Liver (tissue), 9 donors: ENCODE measurements around the gene CDON. TPM values are rescaled to one million over a fixed set of nuclear protein-coding genes. Genes with fewer than 3 reads are reported as not detected.

ENCODE experiments used
- DNase-seq: peaks from one replicate; pipeline ENCODE4 v3.0.0-alpha.2; 2017; ENCODE audit warnings: low spot score
- H3K27ac ChIP-seq, 2 donors: one replicate each; pipeline ENCODE4 v1.7.0; 2013; ENCODE audit warnings: inconsistent platforms in 2 of 2, low read length in 2 of 2, control low read depth in 1 of 2, low read depth in 1 of 2, mild to moderate bottlenecking in 1 of 2
- H3K27me3 ChIP-seq, 4 donors: one replicate each; pipeline versions ENCODE4 v1.6.1 to v1.7.0; 2013; ENCODE audit warnings: low read length in 3 of 4, inconsistent platforms in 1 of 4, mild to moderate bottlenecking in 1 of 4, moderate library complexity in 1 of 4; ENCODE audit not compliant: control insufficient read depth in 4 of 4, insufficient read depth in 4 of 4
- H3K36me3 ChIP-seq, 4 donors: one replicate each; pipeline versions ENCODE4 v1.6.1 to v1.7.0; 2013; ENCODE audit warnings: low read length in 3 of 4, mild to moderate bottlenecking in 3 of 4, low read depth in 1 of 4, moderate library complexity in 1 of 4; ENCODE audit not compliant: control insufficient read depth in 4 of 4, insufficient read depth in 3 of 4
- H3K4me1 ChIP-seq, 4 donors: one replicate each; pipeline versions ENCODE4 v1.6.1 to v1.7.0; 2013; ENCODE audit warnings: low read length in 3 of 4, mild to moderate bottlenecking in 3 of 4, moderate library complexity in 1 of 4; ENCODE audit not compliant: control insufficient read depth in 4 of 4, insufficient read depth in 4 of 4
- H3K4me3 ChIP-seq, 3 donors: one replicate each; pipeline versions ENCODE4 v1.6.1 to v1.7.0; 2013; ENCODE audit warnings: low read length in 3 of 3, control low read depth in 1 of 3, low read depth in 1 of 3, mild to moderate bottlenecking in 1 of 3
- H3K9ac ChIP-seq, 2 donors: one replicate each; pipeline ENCODE4 v1.7.0; 2013; ENCODE audit warnings: low read length in 2 of 2, mild to moderate bottlenecking in 2 of 2, moderate library complexity in 2 of 2, control low read depth in 1 of 2, low read depth in 1 of 2
- H3K9me3 ChIP-seq, 4 donors: one replicate each; pipeline versions ENCODE4 v1.6.1 to v1.7.0; 2013; ENCODE audit warnings: low read length in 3 of 4; ENCODE audit not compliant: control insufficient read depth in 4 of 4
- ATF3 ChIP-seq: IDR thresholded peaks from 2 replicates; pipeline ENCODE4 v1.6.1; 2016; ENCODE audit warnings: antibody characterized with exemption
- CTCF ChIP-seq: fragments of 150-350 bp; IDR thresholded peaks from 2 replicates; pipeline ENCODE4 v1.5.1; 2017; ENCODE audit warnings: improper control_type of control experiment, low read depth, low read length; ENCODE audit not compliant: missing input control
- EGR1 ChIP-seq, 2 donors: IDR thresholded peaks; 2 replicates each; pipeline ENCODE4 v1.6.1; 2016 to 2018; ENCODE audit warnings: antibody characterized with exemption in 2 of 2, low read depth in 2 of 2
- FOXA1 ChIP-seq: IDR thresholded peaks from 2 replicates; pipeline ENCODE4 v1.6.1; 2016; ENCODE audit warnings: antibody characterized with exemption
- FOXA2 ChIP-seq: IDR thresholded peaks from 2 replicates; pipeline ENCODE4 v1.6.1; 2016; ENCODE audit warnings: antibody characterized with exemption
- HNF4A ChIP-seq, 2 donors: conservative IDR thresholded peaks; 2 replicates each; pipeline ENCODE4 v1.6.1; 2016; ENCODE audit warnings: antibody characterized with exemption in 2 of 2, mild to moderate bottlenecking in 2 of 2
- HNF4G ChIP-seq: IDR thresholded peaks from 2 replicates; pipeline ENCODE4 v1.6.1; 2016; ENCODE audit warnings: antibody characterized with exemption
- JUND ChIP-seq, 2 donors: IDR thresholded peaks; 2 replicates each; pipeline ENCODE4 v1.6.1; 2016; ENCODE audit warnings: antibody characterized with exemption in 2 of 2
- MAX ChIP-seq: IDR thresholded peaks from 2 replicates; pipeline ENCODE4 v1.6.1; 2016; ENCODE audit warnings: antibody characterized with exemption
- NR2F2 ChIP-seq: IDR thresholded peaks from 2 replicates; pipeline ENCODE4 v1.6.1; 2016; ENCODE audit warnings: antibody characterized with exemption
- RAD21 ChIP-seq, 2 donors: IDR thresholded peaks; 2 replicates each; pipeline ENCODE4 v1.6.1; 2016; ENCODE audit warnings: antibody characterized with exemption in 2 of 2, mild to moderate bottlenecking in 2 of 2
- RXRA ChIP-seq, 2 donors: IDR thresholded peaks; 2 replicates each; pipeline ENCODE4 v1.6.1; 2017 to 2018; ENCODE audit warnings: antibody characterized with exemption in 2 of 2, mild to moderate bottlenecking in 1 of 2
- SP1 ChIP-seq: IDR thresholded peaks from 2 replicates; pipeline ENCODE4 v1.6.1; 2018; ENCODE audit warnings: antibody characterized with exemption, mild to moderate bottlenecking
- TAF1 ChIP-seq: conservative IDR thresholded peaks from 2 replicates; pipeline ENCODE4 v1.6.1; 2016; ENCODE audit warnings: antibody characterized with exemption, mild to moderate bottlenecking
- YY1 ChIP-seq: IDR thresholded peaks from 2 replicates; pipeline ENCODE4 v1.6.1; 2016; ENCODE audit warnings: antibody characterized with exemption, mild to moderate bottlenecking
- ZBTB33 ChIP-seq: IDR thresholded peaks from 2 replicates; pipeline ENCODE4 v1.6.1; 2016; ENCODE audit warnings: antibody characterized with exemption
- WGBS: extraction: QIAGEN DNeasy Blood & Tissue Kit; methylation state at CpG from one replicate; pipeline ENCODE4 v1.1.7; 2013; 5-methylcytosine and 5-hydroxymethylcytosine counted together
- polyA plus RNA-seq, 2 donors: library from polyadenylated mRNA; stranded (reverse) in 1 of 2; unstranded in 1 of 2; fragments of 200-250 nt in 1 of 2; fragments of >200 nt in 1 of 2; fragmentation: Nextera tagmentation in 1 of 2; extraction: Ambion mirVana in 1 of 2; gene quantifications; one replicate each; pipeline versions ENCODE4 v1.2.1 to v1.2.3, GENCODE V29; 2013 to 2015
- total RNA-seq, 2 donors: library from RNA; depleted of rRNA; stranded (reverse); fragments of >200 nt; gene quantifications; one replicate each; pipeline ENCODE4 v1.2.3, GENCODE V29; 2014
- donor health status: healthy.
- donor health status: healthy.
- donor health status: healthy.
- donor health status: healthy.
- donor health status: healthy.

Gene CDON
- total and polyA plus RNA-seq, 4 donors = 0.69 to 7.4 (median 3.9) TPM

GRCh38 chr11:126061707-126062678 lies 673 bp downstream of the CDON start:
- peak overlapping the region; percentile 19 to 56 for H3K27ac ChIP-seq
- peak overlapping the region; percentile 29 to 91 (median 66) for H3K4me3 ChIP-seq
- no peaks in the 10 kb centered on the region for H3K27me3 ChIP-seq
- H3K9ac ChIP-seq = peak overlapping the region in 1 of 2 donors; percentile 67
- peaks cover 8 to 20% (median 20%) of the 10 kb centered on the region in 4 donors for H3K4me1 ChIP-seq
- no peak for DNase-seq
- 1% methylated on average over 57 of the region's 57 CpGs for WGBS
- TF ChIP-seq RAD21 (IDR thresholded peaks at IDR 0.05) (peak; percentile 84 to 95), FOXA2 (no peak), RXRA (IDR thresholded peaks at IDR 0.05) (peak in 1 of 2 donors; percentile 62), CTCF (peak; percentile 73)
- H3K36me3 ChIP-seq = no peaks in the 10 kb centered on the region
- H3K9me3 ChIP-seq = no peaks in the 10 kb centered on the region

GRCh38 chr11:126060757-126061171 lies 1.9 kb downstream of the CDON start:
- H3K4me3 ChIP-seq = no peak overlapping the region
- TF ChIP-seq ZBTB33 (no peak), NR2F2 (no peak), RXRA (IDR thresholded peaks at IDR 0.05) (peak in 1 of 2 donors; percentile 21), RAD21 (IDR thresholded peaks at IDR 0.05) (peak; percentile 23 to 44), ATF3 (no peak), HNF4A (conservative IDR thresholded peaks at IDR 0.05) (no peak)
- H3K9me3 ChIP-seq = no peaks in the 10 kb centered on the region
- no peak overlapping the region for H3K9ac ChIP-seq
- H3K4me1 ChIP-seq = peaks cover 8 to 20% (median 20%) of the 10 kb centered on the region in 4 donors
- 68% methylated on average over 2 of the region's 2 CpGs for WGBS
- H3K36me3 ChIP-seq = no peaks in the 10 kb centered on the region
- DNase-seq = no peak
- H3K27ac ChIP-seq = peak overlapping the region; percentile 16 to 56
- H3K27me3 ChIP-seq = no peaks in the 10 kb centered on the region

- Histone ChIP-seq H3K9ac (no peak overlapping the region), H3K4me3 (no peak overlapping the region), H3K27ac (no peak overlapping the region), H3K27me3 (no peaks in the 10 kb centered on the region), H3K36me3 (no peaks in the 10 kb centered on the region), H3K4me1 (peaks cover 8 to 20% (median 20%) of the 10 kb centered on the region in 4 donors), H3K9me3 (no peaks in the 10 kb centered on the region)
- 82% methylated on average over 10 of the region's 10 CpGs for WGBS
- DNase-seq = no peak
- TF ChIP-seq SP1 (no peak), RXRA (IDR thresholded peaks at IDR 0.05) (no peak), RAD21 (IDR thresholded peaks at IDR 0.05) (no peak), CTCF (no peak), ZBTB33 (no peak), TAF1 (no peak), YY1 (no peak), NR2F2 (no peak), HNF4A (conservative IDR thresholded peaks at IDR 0.05) (no peak), MAX (no peak), FOXA1 (no peak), JUND (IDR thresholded peaks at IDR 0.05) (no peak), FOXA2 (no peak), EGR1 (IDR thresholded peaks at IDR 0.05; ENCODE audit: low read depth in 2 of 2) (no peak), HNF4G (no peak)
Measured at GRCh38 chr11:126059238-126059781, 3.4 kb downstream of the CDON start.
